HG02981 (cell line): ENCODE results near the gene DYNC2H1.

ENCODE experiments used
- ATAC-seq: cut with Tn5 transposase; IDR thresholded peaks from one replicate; pipeline ENCODE4 v1.9.1; 2021; ENCODE audit warnings: mild to moderate bottlenecking, moderate library complexity; ENCODE audit not compliant: unreplicated experiment

The DYNC2H1 gene

GRCh38 chr11:103450241-103450640, 341.0 kb downstream of the DYNC2H1 start:
- no peak for ATAC-seq

- ATAC-seq, result no peak
Observed at GRCh38 chr11:103453126-103453525, 343.9 kb downstream of the DYNC2H1 start.

GRCh38 chr11:103453915-103454709, 344.9 kb downstream of the DYNC2H1 start:
- no peak for ATAC-seq

- ATAC-seq, result no peak
Observed at GRCh38 chr11:103464420-103464819, 355.2 kb downstream of the DYNC2H1 start.

GRCh38 chr11:103465555-103466140, 356.4 kb downstream of the DYNC2H1 start:
- ATAC-seq, result no peak

GRCh38 chr11:103471546-103471945, 362.3 kb downstream of the DYNC2H1 start:
- ATAC-seq, result no peak

- ATAC-seq, result no peak
Observed at GRCh38 chr11:103476874-103477273, 367.6 kb downstream of the DYNC2H1 start.

- no peak for ATAC-seq
Observed at GRCh38 chr11:103480421-103480820, 371.2 kb downstream of the DYNC2H1 start.

- ATAC-seq, result no peak
Observed at GRCh38 chr11:103483996-103484395, 374.8 kb downstream of the DYNC2H1 start.

- no peak for ATAC-seq
Observed at GRCh38 chr11:103484545-103484944, 375.3 kb downstream of the DYNC2H1 start.

- no peak for ATAC-seq
Observed at GRCh38 chr11:103486604-103487003, 377.4 kb downstream of the DYNC2H1 start.

- no peak for ATAC-seq
Observed at GRCh38 chr11:103487113-103487512, 377.9 kb downstream of the DYNC2H1 start.

GRCh38 chr11:103488031-103488461, 378.8 kb downstream of the DYNC2H1 start:
- no peak for ATAC-seq

GRCh38 chr11:103488579-103488978, 379.4 kb downstream of the DYNC2H1 start:
- no peak for ATAC-seq

- no peak for ATAC-seq
Observed at GRCh38 chr11:103491777-103492176, 382.6 kb downstream of the DYNC2H1 start.

- ATAC-seq, result no peak
Observed at GRCh38 chr11:103494491-103494890, 385.3 kb downstream of the DYNC2H1 start.

GRCh38 chr11:103497268-103497667, 388.0 kb downstream of the DYNC2H1 start:
- ATAC-seq, result no peak

GRCh38 chr11:103499710-103500340, 390.6 kb downstream of the DYNC2H1 start:
- no peak for ATAC-seq

GRCh38 chr11:103515283-103515682, 406.1 kb downstream of the DYNC2H1 start:
- no peak for ATAC-seq

GRCh38 chr11:103520792-103521191, 411.6 kb downstream of the DYNC2H1 start:
- no peak for ATAC-seq

- no peak for ATAC-seq
Observed at GRCh38 chr11:103525069-103525468, 415.8 kb downstream of the DYNC2H1 start.

GRCh38 chr11:103528046-103528445, 418.8 kb downstream of the DYNC2H1 start:
- no peak for ATAC-seq
